Mesothelial cell of epicardium (in vitro differentiated cells): ENCODE results near the gene PPP1R2. TPM values are rescaled to one million over a fixed set of nuclear protein-coding genes. Genes with fewer than 3 reads are reported as not detected.
"Not testable (repeated sequence)": the region's sequence is repeated elsewhere in the genome, so short reads cannot be mapped to it uniquely, and the experiment has no call there.

Experiments
- DNase-seq, 2 experiments: peaks; one replicate each; pipeline ENCODE4 v3.0.0; 2021; ENCODE audit warnings: low spot score in 2 of 2; ENCODE audit not compliant: unreplicated experiment in 2 of 2
- H3K27ac Mint-ChIP-seq: 2 replicates; pipeline ENCODE4 v1.8.0; 2021; ENCODE audit warnings: mixed read lengths
- H3K27me3 Mint-ChIP-seq: 2 replicates; pipeline ENCODE4 v1.8.0; 2021; ENCODE audit warnings: low read depth, mixed read lengths
- H3K36me3 Mint-ChIP-seq: 2 replicates; pipeline ENCODE4 v1.8.0; 2021; ENCODE audit warnings: mixed read lengths
- H3K4me1 Mint-ChIP-seq: 2 replicates; pipeline ENCODE4 v1.8.0; 2021; ENCODE audit warnings: mixed read lengths
- H3K4me3 Mint-ChIP-seq: 2 replicates; pipeline ENCODE4 v1.8.0; 2021; ENCODE audit warnings: mild to moderate bottlenecking, moderate library complexity, mixed read lengths
- H3K9me3 Mint-ChIP-seq: 2 replicates; pipeline ENCODE4 v1.8.0; 2021; ENCODE audit warnings: mixed read lengths
- CTCF ChIP-seq: fragments of 200-600 bp; sonication (generic); IDR thresholded peaks from one replicate; pipeline ENCODE4 v1.5.0; 2021; ENCODE audit warnings: antibody characterized with exemption; ENCODE audit not compliant: unreplicated experiment
- total RNA-seq: library from RNA; stranded (reverse); gene quantifications from 3 replicates; pipeline ENCODE4 v1.2.1, GENCODE V29; 2021

The PPP1R2 gene
- total RNA-seq, 1 donor from 2014 or later: 27.4 TPM

GRCh38 chr3:195526492-195526891 lies 16.6 kb downstream of the PPP1R2 start:
- no peak for TF ChIP-seq CTCF
- no peaks in the 10 kb centered on the region for H3K4me1 Mint-ChIP-seq
- no peak overlapping the region for H3K27ac Mint-ChIP-seq
- H3K4me3 Mint-ChIP-seq: no peak overlapping the region
- peaks cover 13% of the 10 kb centered on the region for H3K36me3 Mint-ChIP-seq
- no peak for DNase-seq
- H3K9me3 Mint-ChIP-seq: no peaks in the 10 kb centered on the region
- H3K27me3 Mint-ChIP-seq: no peaks in the 10 kb centered on the region

- no peak for DNase-seq
- no peak for TF ChIP-seq CTCF
- H3K4me3 Mint-ChIP-seq: no peak overlapping the region
- H3K36me3 Mint-ChIP-seq: peaks cover 10% of the 10 kb centered on the region
- H3K9me3 Mint-ChIP-seq: no peaks in the 10 kb centered on the region
- H3K27ac Mint-ChIP-seq: no peak overlapping the region
- no peaks in the 10 kb centered on the region for H3K27me3 Mint-ChIP-seq
- H3K4me1 Mint-ChIP-seq: no peaks in the 10 kb centered on the region
Observed at GRCh38 chr3:195524171-195524896, 18.8 kb downstream of the PPP1R2 start.

DNA sequence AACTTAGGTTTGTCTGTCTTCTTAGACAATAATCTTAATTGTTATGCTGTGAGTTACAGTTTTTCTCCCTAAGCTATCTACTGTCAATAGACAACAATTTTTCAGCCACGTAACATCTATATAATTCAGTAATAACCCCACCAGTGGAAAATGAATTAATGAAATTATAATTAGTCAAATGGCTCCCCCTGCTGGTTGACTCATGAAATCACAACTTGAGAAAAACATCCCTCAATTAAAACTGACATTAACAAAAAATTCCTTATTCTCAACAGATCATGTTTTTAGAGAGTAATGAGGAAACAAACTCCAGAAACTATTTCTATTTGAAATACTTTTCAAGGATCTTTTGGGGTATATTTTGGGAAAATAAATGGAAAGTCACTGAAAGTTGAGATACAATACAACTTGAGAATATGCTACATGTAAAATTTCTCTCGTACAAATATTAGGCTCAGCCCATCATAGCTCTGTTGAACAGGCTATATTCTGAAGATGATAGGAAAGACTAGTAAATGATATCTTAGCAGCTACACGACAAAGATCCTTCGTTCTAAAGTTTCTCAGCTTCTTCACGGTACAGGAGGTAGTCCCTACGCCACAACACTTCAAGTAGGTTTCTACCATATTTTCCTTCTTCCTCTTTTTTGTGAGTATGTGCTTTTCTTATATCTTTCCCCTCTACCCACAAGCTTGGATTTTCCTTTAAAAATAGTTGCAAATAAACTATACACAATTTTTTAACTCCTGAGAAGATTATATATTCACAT lies 20.7 kb downstream of the PPP1R2 start:
- no peak overlapping the region for H3K4me3 Mint-ChIP-seq
- peak overlapping the region; percentile 5 for H3K27ac Mint-ChIP-seq
- H3K36me3 Mint-ChIP-seq: peaks cover 9% of the 10 kb centered on the region
- H3K9me3 Mint-ChIP-seq: no peaks in the 10 kb centered on the region
- H3K4me1 Mint-ChIP-seq: no peaks in the 10 kb centered on the region
- TF ChIP-seq CTCF: peak; percentile 100
- no peak for DNase-seq
- H3K27me3 Mint-ChIP-seq: no peaks in the 10 kb centered on the region

DNA sequence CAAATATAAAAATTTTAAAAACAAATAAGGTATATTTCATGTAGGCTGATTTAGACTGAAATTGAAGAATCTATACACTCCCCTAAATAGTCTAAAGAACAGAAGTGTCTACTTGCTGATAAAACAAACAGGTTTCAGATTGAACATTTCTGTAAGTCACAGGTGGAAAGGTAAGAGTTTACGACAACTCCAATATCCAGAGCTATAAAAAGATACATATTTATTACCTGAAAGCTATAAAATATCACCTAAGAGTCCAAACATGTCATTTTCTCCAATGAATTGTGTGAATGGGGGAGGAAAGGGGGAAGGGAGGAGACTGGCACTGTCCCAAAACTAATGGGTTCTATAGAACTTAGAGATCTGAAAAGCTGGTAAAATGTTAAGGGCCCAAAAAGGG lies 26.1 kb downstream of the PPP1R2 start:
- H3K27me3 Mint-ChIP-seq: no peaks in the 10 kb centered on the region
- no peak overlapping the region for H3K4me3 Mint-ChIP-seq
- H3K9me3 Mint-ChIP-seq: no peaks in the 10 kb centered on the region
- DNase-seq: no peak
- H3K36me3 Mint-ChIP-seq: peaks cover 26% of the 10 kb centered on the region
- H3K27ac Mint-ChIP-seq: no peak overlapping the region
- peaks cover 10% of the 10 kb centered on the region for H3K4me1 Mint-ChIP-seq
- no peak for TF ChIP-seq CTCF

GRCh38 chr3:195514610-195515235 lies 28.4 kb downstream of the PPP1R2 start:
- not testable (repeated sequence) for H3K4me3 Mint-ChIP-seq, H3K27ac Mint-ChIP-seq

More at GRCh38 chr3:195514610-195515235, 28.4 kb downstream of the PPP1R2 start:
- not testable (repeated sequence) for H3K9me3 Mint-ChIP-seq, H3K4me1 Mint-ChIP-seq, DNase-seq, H3K27me3 Mint-ChIP-seq
- H3K36me3 Mint-ChIP-seq: peaks cover 26% of the 10 kb centered on the region
